Ascending aorta (tissue), 2 donors: ENCODE measurements around the gene SLC22A3. TPM values are rescaled to one million over a fixed set of nuclear protein-coding genes. Genes with fewer than 3 reads are reported as not detected.
"Not testable (repeated sequence)": the region's sequence is repeated elsewhere in the genome, so short reads cannot be mapped to it uniquely, and the experiment has no call there.

Experiments used
- DNase-seq, 2 donors: peaks; one replicate each; pipeline ENCODE4 v3.0.0-alpha.2; 2019; ENCODE audit warnings: low spot score in 2 of 2
- H3K27ac ChIP-seq, 2 donors: fragments of 200-600 bp; sonication (generic); one replicate each; pipeline ENCODE4 v1.5.1; 2016 to 2017; ENCODE audit warnings: mild to moderate bottlenecking in 1 of 2
- H3K27me3 ChIP-seq: fragments of 200-600 bp; sonication (generic); one replicate; pipeline ENCODE4 v1.5.1; 2017
- H3K36me3 ChIP-seq, 2 donors: fragments of 200-600 bp; sonication (generic); one replicate each; pipeline ENCODE4 v1.5.1; 2016
- H3K4me1 ChIP-seq, 2 donors: fragments of 200-600 bp; sonication (generic); one replicate each; pipeline ENCODE4 v1.5.1; 2016 to 2017; ENCODE audit warnings: mild to moderate bottlenecking in 1 of 2
- H3K4me3 ChIP-seq, 2 donors: fragments of 200-600 bp; sonication (generic); one replicate each; pipeline ENCODE4 v1.5.1; 2016 to 2017; ENCODE audit warnings: mild to moderate bottlenecking in 1 of 2
- H3K9me3 ChIP-seq, 2 donors: fragments of 200-600 bp; sonication (generic); one replicate each; pipeline ENCODE4 v1.5.1; 2016
- CTCF ChIP-seq, 3 experiments: fragments of 200-600 bp in 2 of 3; fragments of 450-650 bp in 1 of 3; sonication (generic) in 2 of 3; IDR thresholded peaks; one replicate each; pipeline ENCODE4 v1.5.1; 2016 to 2019; ENCODE audit warnings: antibody characterized with exemption in 3 of 3, mild to moderate bottlenecking in 1 of 3, moderate library complexity in 1 of 3
- intact Hi-C: fragments of 100-400 bp; cut with DNase I; formaldehyde crosslinking; loops from one replicate; pipeline ENCODE4 v1.15.1; 2023
- total RNA-seq: library from RNA; depleted of rRNA; stranded (reverse); fragments of >200 nt; gene quantifications from one replicate; pipeline ENCODE4 v1.1.0, GENCODE V29; 2016

Gene SLC22A3
- total RNA-seq, 1 donor from 2014 or later, result 29.6 TPM

- intact Hi-C loops, result no loop called here
- TF ChIP-seq CTCF (IDR thresholded peaks at IDR 0.05), result no peak
These were observed 113.9 kb downstream of the SLC22A3 start for GRCh38 chr6:160462116-160462515.

GRCh38 chr6:160462551-160463109 lies 114.5 kb downstream of the SLC22A3 start:
- no peak for DNase-seq
- intact Hi-C loops, result no loop called here
- H3K4me3 ChIP-seq, result no peak overlapping the region

More at GRCh38 chr6:160462116-160462515, 113.9 kb downstream of the SLC22A3 start:
- no peak for DNase-seq
- H3K9me3 ChIP-seq, result no peaks in the 10 kb centered on the region
- no peak overlapping the region for H3K27ac ChIP-seq
- H3K4me3 ChIP-seq, result no peak overlapping the region
- no peaks in the 10 kb centered on the region for H3K4me1 ChIP-seq
- H3K36me3 ChIP-seq, result no peaks in the 10 kb centered on the region
- no peaks in the 10 kb centered on the region for H3K27me3 ChIP-seq

GRCh38 chr6:160464744-160465143 lies 116.6 kb downstream of the SLC22A3 start:
- TF ChIP-seq CTCF (IDR thresholded peaks at IDR 0.05), result no peak
- Histone ChIP-seq H3K4me3 (no peak overlapping the region), H3K9me3 (no peaks in the 10 kb centered on the region), H3K36me3 (no peaks in the 10 kb centered on the region), H3K4me1 (no peaks in the 10 kb centered on the region), H3K27ac (no peak overlapping the region), H3K27me3 (no peaks in the 10 kb centered on the region)
- intact Hi-C loops, result no loop called here
- DNase-seq, result no peak

More at GRCh38 chr6:160462551-160463109, 114.5 kb downstream of the SLC22A3 start:
- Histone ChIP-seq H3K9me3 (no peaks in the 10 kb centered on the region), H3K27ac (no peak overlapping the region), H3K27me3 (no peaks in the 10 kb centered on the region), H3K4me1 (no peaks in the 10 kb centered on the region), H3K36me3 (no peaks in the 10 kb centered on the region)
- TF ChIP-seq CTCF (IDR thresholded peaks at IDR 0.05), result no peak

GRCh38 chr6:160467261-160467871 lies 119.2 kb downstream of the SLC22A3 start:
- not testable (repeated sequence) for H3K4me3 ChIP-seq, DNase-seq, H3K27ac ChIP-seq

GRCh38 chr6:160469153-160469552 lies 121.0 kb downstream of the SLC22A3 start:
- Histone ChIP-seq H3K4me1 (no peaks in the 10 kb centered on the region), H3K27ac (no peak overlapping the region), H3K36me3 (no peaks in the 10 kb centered on the region), H3K4me3 (no peak overlapping the region), H3K27me3 (no peaks in the 10 kb centered on the region), H3K9me3 (no peaks in the 10 kb centered on the region)
- no peak for TF ChIP-seq CTCF (IDR thresholded peaks at IDR 0.05)
- intact Hi-C loops, result no loop called here
- DNase-seq, result no peak

More at GRCh38 chr6:160467261-160467871, 119.2 kb downstream of the SLC22A3 start:
- H3K27me3 ChIP-seq, H3K4me1 ChIP-seq, H3K36me3 ChIP-seq, H3K9me3 ChIP-seq, intact Hi-C loops: not testable (repeated sequence)

GRCh38 chr6:160476056-160476455 lies 127.9 kb downstream of the SLC22A3 start:
- not testable (repeated sequence) for H3K27me3 ChIP-seq

GRCh38 chr6:160477072-160477471 lies 128.9 kb downstream of the SLC22A3 start:
- H3K4me3 ChIP-seq, H3K36me3 ChIP-seq, H3K27ac ChIP-seq, H3K27me3 ChIP-seq, H3K4me1 ChIP-seq, intact Hi-C loops, DNase-seq, H3K9me3 ChIP-seq: not testable (repeated sequence)

More at GRCh38 chr6:160476056-160476455, 127.9 kb downstream of the SLC22A3 start:
- H3K4me3 ChIP-seq, DNase-seq, H3K4me1 ChIP-seq, H3K9me3 ChIP-seq, intact Hi-C loops, H3K36me3 ChIP-seq, H3K27ac ChIP-seq: not testable (repeated sequence)
